IPS-NIHi7 (cell line): ENCODE results near the gene CUL7.
"Not testable (repeated sequence)": the region's sequence is repeated elsewhere in the genome, so short reads cannot be mapped to it uniquely, and the experiment has no call there.

ENCODE experiments used
- DNase-seq: peaks from one replicate; pipeline ENCODE4 v3.0.0; 2012; ENCODE audit warnings: mixed read lengths; ENCODE audit errors: extremely low spot score

The CUL7 gene

GRCh38 chr6:43045371-43045930 is 8.2 kb downstream of the CUL7 start:
- DNase-seq, result no peak

DNA sequence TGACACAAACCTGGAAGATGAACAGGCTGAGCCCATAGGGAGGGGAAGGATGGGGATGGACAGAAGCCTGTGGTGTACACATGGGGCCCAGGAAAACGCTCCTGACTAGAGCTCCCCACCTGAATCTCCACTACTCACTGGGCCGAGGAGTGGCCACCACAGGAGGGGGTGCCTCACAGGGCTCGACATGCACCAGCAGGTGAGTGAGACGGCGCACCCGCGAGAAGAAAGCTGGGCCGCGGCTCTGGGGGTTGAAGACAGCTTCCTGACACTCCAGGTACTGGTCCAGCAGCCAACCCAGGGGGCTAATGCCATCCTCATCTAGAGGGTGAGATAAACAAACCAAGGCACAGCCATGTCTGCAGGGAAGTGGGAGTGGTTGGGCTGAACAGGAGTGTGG is 10.3 kb downstream of the CUL7 start:
- no peak for DNase-seq

DNA sequence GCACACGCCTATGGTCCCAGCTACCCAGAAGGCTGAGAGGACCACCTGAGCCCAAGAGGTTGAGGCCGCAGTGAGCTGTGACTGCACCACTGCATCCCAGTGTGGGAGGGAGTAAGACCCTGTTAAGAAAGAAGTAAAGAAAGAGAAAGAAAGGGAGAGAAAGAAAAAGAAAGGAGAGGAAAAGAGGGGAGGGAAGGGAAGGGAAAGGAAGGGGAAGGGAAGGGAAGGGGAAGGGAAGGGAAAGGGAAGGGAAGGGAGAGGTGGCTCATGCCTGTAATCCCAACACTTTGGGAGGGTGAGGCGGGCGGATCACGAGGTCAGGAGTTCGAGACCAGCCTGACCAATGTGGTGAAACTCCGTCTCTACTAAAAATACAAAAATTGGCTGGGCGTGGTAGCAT is 12.2 kb downstream of the CUL7 start:
- not testable (repeated sequence) for DNase-seq

- no peak for DNase-seq
These were observed 13.0 kb downstream of the CUL7 start for GRCh38 chr6:43040542-43041257.

DNA sequence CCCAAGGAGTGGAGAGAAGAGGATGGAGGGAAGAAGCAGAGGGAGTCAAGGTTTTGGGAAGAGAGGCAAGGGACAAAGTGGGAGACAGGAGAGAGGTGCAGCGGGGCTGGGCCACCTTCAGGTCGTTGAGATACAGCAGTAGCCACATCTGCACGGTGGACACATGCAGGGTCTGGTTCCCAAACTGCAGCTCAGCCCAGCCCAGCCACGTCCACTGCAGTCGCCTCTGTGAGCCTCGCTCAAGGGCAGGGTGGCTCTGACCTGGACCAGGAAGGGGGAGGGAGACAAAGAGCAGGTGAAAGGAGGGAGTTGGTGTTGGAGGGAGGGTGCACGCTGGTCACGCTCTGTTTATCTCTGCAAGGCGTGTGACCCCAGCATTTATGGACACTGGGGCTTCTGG is 14.9 kb downstream of the CUL7 start:
- no peak for DNase-seq

GRCh38 chr6:43037706-43038105 is 15.9 kb downstream of the CUL7 start:
- DNase-seq, result no peak

GRCh38 chr6:43037197-43037596 is 16.5 kb downstream of the CUL7 start:
- no peak for DNase-seq

DNA sequence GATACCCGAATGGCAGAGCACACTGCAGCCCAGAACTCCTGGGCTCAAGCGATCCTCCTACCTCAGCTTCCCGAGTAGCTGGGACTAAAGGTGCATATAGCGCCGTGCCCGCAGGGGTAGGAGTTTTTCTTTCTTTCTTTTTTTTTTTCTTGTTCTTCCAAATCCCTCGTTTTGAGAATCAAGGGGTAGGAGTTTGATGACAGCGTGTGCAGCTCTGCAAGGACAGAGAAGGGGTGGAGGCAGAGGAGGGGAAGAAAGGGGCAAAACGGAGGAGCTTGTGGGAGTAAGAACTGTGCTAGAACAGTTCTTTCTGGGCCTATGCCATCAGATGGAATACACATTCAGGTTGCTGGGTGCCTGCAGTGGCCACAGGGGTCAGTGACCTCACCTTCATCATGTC is 16.9 kb downstream of the CUL7 start:
- DNase-seq, result no peak

DNA sequence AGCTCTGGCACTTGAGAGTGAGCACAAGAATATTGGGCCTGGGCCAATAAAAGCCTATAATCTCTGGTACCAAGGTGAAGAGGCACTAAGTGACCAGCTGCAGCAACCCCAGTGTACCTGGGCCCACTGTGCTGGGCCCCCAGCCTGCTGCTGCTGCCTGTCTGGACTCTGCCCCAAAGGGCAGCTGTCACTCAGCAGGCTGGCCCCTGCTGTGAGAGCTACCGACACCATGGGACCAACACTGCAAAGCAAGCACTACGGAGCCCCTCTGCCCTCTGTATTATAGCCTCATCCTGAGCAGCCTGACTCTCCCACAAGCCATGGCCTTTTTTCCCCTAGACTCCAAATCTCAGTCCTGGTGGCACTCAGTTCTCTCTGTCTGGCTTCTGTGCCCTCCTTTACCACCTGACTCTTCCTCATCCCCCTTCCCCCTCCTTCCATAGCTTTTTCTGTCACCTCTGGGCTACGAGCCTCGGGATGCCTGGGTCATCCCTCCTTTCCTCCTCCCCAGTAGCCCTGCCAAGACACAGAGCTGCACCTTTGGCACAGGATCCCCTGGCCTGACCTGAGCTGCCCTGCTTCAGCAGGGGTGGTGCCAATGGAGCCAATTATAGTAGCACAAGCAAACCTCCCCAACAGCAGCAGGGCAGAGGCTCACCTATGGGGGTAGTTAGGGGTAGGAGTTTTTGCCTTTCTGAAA is 18.0 kb downstream of the CUL7 start:
- DNase-seq, result no peak

GRCh38 chr6:43034190-43034525 is 19.5 kb downstream of the CUL7 start:
- DNase-seq, result no peak

DNA sequence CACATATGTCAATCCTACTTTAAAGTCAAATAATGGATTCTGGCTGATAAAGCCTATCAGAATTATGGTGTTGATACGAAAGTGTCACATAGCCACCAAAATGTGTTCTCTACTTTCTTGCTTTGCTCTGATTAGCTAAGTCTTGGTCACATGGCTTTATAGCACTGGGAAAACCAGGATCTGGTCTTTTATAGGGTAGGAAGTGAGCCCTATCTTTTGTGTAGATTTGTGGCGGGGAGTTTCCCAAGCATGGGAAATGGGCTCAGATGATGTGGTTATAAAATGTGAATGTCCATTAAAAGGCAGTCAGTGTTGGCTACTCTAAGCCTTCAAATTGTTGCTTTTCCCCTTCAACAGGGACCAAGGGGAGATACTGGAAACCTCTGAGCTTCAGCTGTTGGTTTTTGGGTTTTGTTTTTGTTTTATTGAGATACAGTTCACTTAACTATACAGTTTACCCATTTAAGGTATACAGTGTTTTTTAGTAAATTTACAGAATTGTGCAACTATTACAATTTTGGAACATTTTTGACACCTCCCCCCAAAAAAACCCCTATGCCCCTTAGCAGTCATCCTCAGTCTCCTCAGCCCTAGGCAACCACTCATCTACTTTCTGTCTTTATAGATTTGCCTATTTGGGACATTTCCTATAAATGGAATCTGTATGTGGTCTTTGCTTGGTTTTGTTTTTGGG is 20.0 kb downstream of the CUL7 start:
- no peak for DNase-seq

DNA sequence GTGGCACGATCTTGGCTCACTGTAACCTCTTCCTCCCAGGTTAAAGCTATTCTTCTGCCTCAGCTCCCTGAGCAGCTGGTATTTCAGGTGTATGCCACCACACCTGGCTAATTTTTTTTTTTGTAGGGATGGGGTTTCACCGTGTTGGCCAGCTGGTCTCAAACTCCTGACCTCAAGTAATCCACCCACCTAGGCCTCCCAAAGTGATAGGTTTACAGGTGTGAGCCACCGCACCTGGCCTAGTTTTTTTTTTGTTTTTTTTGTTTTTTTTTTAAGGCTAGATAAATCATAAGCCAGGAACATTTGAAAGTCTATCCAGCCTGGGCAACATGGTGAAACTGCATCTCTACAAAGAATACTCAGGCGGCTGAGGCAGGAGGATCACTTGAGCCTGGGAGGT is 21.3 kb downstream of the CUL7 start:
- no peak for DNase-seq

- DNase-seq, result no peak
These were observed 24.5 kb downstream of the CUL7 start for GRCh38 chr6:43029120-43029519.

DNA sequence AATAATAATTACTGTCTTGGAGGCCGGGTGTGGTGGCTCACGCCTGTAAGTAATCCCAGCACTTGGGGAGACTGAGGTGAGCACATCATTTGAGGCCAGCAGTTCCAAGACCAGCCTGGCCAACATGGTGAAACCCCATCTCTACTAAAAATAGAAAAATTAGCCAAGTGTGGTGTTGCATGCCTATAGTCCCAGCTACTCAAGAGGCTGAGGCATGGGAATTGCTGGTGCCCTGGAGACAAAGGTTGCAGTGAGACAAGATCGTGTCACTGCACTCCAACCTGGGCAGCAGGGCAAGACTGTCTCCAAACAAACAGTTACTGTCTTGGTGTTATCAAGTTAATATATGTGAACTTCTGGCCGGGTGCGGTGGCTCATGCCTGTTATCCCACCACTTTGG is 27.3 kb downstream of the CUL7 start:
- no peak for DNase-seq

- DNase-seq, result no peak
These were observed 29.2 kb downstream of the CUL7 start for GRCh38 chr6:43024436-43024835.

- peak; percentile 89 for DNase-seq
These were observed 32.2 kb downstream of the CUL7 start, which contains the start of gene RRP36 for GRCh38 chr6:43021270-43022047. Gene RRP36, plus strand, starts transcription at chr6:43021623. Its CDS starts 32 bp downstream, at chr6:43021655.

DNA sequence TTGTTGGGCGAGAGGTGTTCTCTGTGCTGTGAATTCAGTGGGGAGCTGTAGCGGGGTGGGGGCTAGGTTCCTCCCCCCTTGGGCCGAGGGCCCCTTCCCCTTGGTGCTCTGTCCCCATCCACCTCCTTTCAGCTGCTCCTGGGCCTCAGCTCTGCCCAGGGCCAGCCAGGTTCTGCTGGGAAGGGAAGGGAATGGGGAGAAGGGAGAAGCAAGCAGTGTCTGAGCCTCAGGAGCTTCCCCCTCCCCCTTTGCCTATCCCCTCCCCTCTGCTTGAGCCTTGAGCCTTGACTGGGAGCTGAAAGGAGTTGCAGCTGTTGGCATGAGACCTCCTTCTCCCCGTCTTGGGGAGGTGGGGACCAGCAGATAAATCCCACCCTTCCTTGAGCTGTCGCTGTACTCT is 32.8 kb downstream of the CUL7 start:
- DNase-seq, result peak; percentile 78

DNA sequence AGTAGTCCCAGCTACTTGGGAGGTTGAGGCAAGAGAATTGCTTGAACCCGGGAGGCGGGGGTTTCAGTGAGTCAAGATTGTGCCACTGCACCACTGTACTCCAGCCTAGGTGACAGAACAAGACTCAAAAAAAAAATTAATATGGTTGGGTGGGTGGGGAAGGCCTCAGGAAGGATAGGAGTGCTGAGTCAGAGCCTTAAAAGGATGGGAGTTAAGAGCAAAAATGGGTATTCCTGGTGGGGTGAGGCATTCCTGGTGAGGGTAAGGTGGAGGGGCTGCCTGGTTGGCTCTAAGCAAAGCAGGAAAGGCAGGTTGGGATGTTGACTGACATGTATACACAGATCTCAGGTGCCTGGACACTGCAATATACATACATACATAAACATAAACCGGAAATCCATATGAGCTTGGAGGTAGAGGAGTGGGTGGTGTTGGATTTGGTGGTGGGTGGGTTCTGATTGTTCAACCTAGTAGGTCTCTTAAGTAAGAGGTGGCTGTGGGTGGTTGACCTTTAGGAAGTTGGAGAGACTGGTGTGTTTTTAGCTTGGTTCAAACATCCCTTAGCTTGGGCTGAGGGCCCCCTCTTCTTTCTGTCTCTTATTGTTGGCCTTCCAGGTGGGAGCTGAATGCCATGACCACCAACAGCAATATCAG is 33.5 kb downstream of the CUL7 start:
- no peak for DNase-seq

DNA sequence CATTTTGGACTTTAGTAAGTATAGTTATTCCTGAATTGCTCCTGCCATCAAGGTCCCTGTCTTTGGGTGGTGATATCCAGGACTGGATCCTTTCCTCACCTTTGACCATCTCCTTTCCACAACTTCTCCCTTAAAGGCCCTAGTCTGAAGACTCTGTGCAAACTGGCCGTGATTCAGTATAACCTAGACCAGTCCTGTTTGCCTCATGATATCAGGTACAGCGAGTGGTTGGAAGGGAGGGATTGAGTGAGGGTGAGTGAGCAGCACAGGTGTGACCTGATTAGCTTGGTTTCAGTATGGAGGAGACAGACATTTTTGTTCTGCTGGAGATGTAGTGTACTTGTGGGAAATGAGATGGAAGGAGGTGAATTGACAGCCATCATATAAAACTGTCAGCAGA is 34.5 kb downstream of the CUL7 start:
- DNase-seq, result no peak

- no peak for DNase-seq
These were observed 36.7 kb downstream of the CUL7 start for GRCh38 chr6:43016943-43017334.

- DNase-seq, result no peak
These were observed 37.3 kb downstream of the CUL7 start for GRCh38 chr6:43016176-43016942.
